Gastrocnemius medialis (tissue), 4 donors: ENCODE data around the gene ADARB1.

ENCODE experiments used
- POLR2A ChIP-seq, 2 donors: fragments of 450-650 bp; IDR thresholded peaks; one replicate each; pipeline ENCODE4 v1.6.1; 2017; ENCODE audit warnings: antibody characterized with exemption in 2 of 2, mild to moderate bottlenecking in 2 of 2, moderate library complexity in 2 of 2
- TF ChIP-seq, protein P1 (sequence below), 5 experiments: fragments of 450-650 bp in 3 of 5; fragments of 200-600 bp in 2 of 5; sonication (generic) in 2 of 5; IDR thresholded peaks in 4 of 5; conservative IDR thresholded peaks in 1 of 5; 1 replicate in 4 of 5; 2 replicates in 1 of 5; pipeline ENCODE4 v1.5.1; 2016 to 2019; ENCODE audit warnings: antibody characterized with exemption in 5 of 5, mild to moderate bottlenecking in 3 of 5, moderate library complexity in 3 of 5

DNA sequence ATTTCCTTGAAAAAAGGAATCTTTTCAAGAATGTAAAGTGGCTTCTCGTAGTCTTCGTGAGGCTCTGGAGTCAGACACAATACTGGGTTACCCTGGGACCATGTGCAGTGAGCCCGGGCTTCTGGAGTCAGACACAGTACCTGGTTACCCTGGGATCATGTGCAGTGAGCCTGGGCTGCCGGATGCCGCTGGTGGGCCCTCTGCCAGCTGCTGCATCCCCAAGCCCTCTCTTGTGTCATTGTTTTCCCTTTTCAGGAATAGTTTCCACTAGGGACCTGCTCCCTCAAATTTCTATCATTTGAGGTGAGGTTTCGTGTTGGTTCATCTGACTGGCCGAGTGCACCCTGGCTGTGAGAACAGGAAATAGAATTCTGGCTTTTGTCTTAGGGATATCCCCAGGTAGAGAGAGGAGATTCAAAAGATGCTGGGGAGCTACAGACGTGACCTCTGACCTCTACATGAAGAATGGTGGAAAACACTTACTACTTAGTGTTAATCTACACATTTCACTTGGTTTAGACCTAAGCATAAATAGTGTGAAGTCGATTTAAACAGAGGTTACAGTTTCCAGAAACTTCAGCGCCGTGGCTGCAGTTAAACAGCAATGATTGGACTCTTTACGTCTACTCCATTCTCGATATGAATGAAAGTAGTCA, 10.6 kb downstream of the ADARB1 start:
- TF ChIP-seq POLR2A (IDR thresholded peaks at IDR 0.05) = no peak
- TF ChIP-seq, protein P1, sequence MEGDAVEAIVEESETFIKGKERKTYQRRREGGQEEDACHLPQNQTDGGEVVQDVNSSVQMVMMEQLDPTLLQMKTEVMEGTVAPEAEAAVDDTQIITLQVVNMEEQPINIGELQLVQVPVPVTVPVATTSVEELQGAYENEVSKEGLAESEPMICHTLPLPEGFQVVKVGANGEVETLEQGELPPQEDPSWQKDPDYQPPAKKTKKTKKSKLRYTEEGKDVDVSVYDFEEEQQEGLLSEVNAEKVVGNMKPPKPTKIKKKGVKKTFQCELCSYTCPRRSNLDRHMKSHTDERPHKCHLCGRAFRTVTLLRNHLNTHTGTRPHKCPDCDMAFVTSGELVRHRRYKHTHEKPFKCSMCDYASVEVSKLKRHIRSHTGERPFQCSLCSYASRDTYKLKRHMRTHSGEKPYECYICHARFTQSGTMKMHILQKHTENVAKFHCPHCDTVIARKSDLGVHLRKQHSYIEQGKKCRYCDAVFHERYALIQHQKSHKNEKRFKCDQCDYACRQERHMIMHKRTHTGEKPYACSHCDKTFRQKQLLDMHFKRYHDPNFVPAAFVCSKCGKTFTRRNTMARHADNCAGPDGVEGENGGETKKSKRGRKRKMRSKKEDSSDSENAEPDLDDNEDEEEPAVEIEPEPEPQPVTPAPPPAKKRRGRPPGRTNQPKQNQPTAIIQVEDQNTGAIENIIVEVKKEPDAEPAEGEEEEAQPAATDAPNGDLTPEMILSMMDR (IDR thresholded peaks at IDR 0.05 in 4 of 5, conservative IDR thresholded peaks at IDR 0.05 in 1 of 5) = no peak
